ENCODE data around the gene CDC37.

- TF ChIP-seq CTCF (IDR thresholded peaks at IDR 0.05) (peak in 3 of 4 experiments; percentile 86 to 95 (median 94)), EP300 (IDR thresholded peaks at IDR 0.05) (no peak), POLR2AphosphoS5 (IDR thresholded peaks at IDR 0.05) (no peak)
These were observed 14.4 kb downstream of the CDC37 start for GRCh38 chr19:10388957-10389356.
